Measurements from ENCODE around the gene BUB1B.

DNA sequence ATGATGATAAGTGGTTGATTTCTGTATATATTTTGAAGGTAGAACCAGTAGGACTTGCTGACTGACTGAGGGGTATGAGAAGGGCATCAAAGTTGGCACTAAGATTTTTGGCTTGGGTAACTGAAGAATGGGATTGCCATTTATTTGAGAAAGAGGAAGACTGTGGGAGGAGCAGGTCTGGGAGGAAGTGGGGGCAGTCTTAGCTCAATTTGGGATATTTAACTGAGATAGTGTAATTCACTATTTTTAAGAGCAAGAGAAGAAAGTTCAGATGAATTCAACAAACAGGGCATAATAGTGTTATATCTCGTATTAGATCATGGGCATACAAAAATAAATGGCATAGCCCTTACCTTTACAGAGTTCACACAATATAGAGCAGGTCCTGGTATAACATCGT is 1.7 kb downstream of the BUB1B start:
- TF ChIP-seq POLR2AphosphoS5 (IDR thresholded peaks at IDR 0.05; ENCODE audit: low read depth, low read length) (no peak), RAD21 (IDR thresholded peaks at IDR 0.05; ENCODE audit: low read length) (no peak), TAF1 (IDR thresholded peaks at IDR 0.05; ENCODE audit: borderline replicate concordance, low read depth, low read length) (no peak)
- TF ChIP-seq, protein P1, sequence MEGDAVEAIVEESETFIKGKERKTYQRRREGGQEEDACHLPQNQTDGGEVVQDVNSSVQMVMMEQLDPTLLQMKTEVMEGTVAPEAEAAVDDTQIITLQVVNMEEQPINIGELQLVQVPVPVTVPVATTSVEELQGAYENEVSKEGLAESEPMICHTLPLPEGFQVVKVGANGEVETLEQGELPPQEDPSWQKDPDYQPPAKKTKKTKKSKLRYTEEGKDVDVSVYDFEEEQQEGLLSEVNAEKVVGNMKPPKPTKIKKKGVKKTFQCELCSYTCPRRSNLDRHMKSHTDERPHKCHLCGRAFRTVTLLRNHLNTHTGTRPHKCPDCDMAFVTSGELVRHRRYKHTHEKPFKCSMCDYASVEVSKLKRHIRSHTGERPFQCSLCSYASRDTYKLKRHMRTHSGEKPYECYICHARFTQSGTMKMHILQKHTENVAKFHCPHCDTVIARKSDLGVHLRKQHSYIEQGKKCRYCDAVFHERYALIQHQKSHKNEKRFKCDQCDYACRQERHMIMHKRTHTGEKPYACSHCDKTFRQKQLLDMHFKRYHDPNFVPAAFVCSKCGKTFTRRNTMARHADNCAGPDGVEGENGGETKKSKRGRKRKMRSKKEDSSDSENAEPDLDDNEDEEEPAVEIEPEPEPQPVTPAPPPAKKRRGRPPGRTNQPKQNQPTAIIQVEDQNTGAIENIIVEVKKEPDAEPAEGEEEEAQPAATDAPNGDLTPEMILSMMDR (IDR thresholded peaks at IDR 0.05): no peak
